Mucosa of descending colon (tissue), 3 donors: ENCODE data around the gene TTC29. TPM values are rescaled to one million over a fixed set of nuclear protein-coding genes. Genes with fewer than 3 reads are reported as not detected.
"Not testable (repeated sequence)": the region's sequence is repeated elsewhere in the genome, so short reads cannot be mapped to it uniquely, and the experiment has no call there.

Source experiments
- ATAC-seq: fragments of 200-7000 bp; cut with Tn5 transposase; one replicate; pipeline ENCODE4 v1.9.1; 2020; ENCODE audit warnings: mild to moderate bottlenecking, moderate library complexity
- DNase-seq, 3 donors: peaks; one replicate each; pipeline ENCODE4 v3.0.0-alpha.2; 2020
- H3K36me3 ChIP-seq: fragments of 200-600 bp; one replicate; pipeline ENCODE4 v1.8.0; 2021; ENCODE audit warnings: low read depth, mild to moderate bottlenecking
- H3K4me1 ChIP-seq: fragments of 200-600 bp; one replicate; pipeline ENCODE4 v1.8.0; 2021; ENCODE audit warnings: low read depth, mild to moderate bottlenecking
- H3K4me3 ChIP-seq: fragments of 200-600 bp; one replicate; pipeline ENCODE4 v1.8.0; 2021; ENCODE audit warnings: mild to moderate bottlenecking
- H3K9me3 ChIP-seq: fragments of 200-600 bp; one replicate; pipeline ENCODE4 v1.8.0; 2021; ENCODE audit warnings: mild to moderate bottlenecking
- intact Hi-C, 2 donors: fragments of 100-400 bp; cut with DNase I in 1 of 2; cut with micrococcal nuclease in 1 of 2; formaldehyde crosslinking; loops; one replicate each; pipeline versions ENCODE4 v1.11.0 to v1.11.1; 2022; cut with DNase I, micrococcal nuclease
- total RNA-seq, 3 donors: library from RNA; stranded (reverse); fragmentation: NEBNext Ultra II Directional in 2 of 3; extraction: Animal tissue kit (Norgen Biotek cat#: 25700) in 2 of 3; gene quantifications; one replicate each; pipeline versions ENCODE4 v1.2.1 to v1.2.4, GENCODE V29; 2021 to 2023
- TF ChIP-seq, protein P1 (sequence below): fragments of 200-600 bp; IDR thresholded peaks from one replicate; pipeline ENCODE4 v1.8.0; 2022; ENCODE audit warnings: antibody characterized with exemption, mild to moderate bottlenecking
- donor health status: DM: no; HTN: no; CAD: no; lungs with moderate emphysema.
- donor health status: DM: no; HTN: no; CAD: no.
- donor health status: DM: no; HTN: yes; CAD: no.

Gene TTC29
- total RNA-seq, 3 donors from 2014 or later: not detected

DNA sequence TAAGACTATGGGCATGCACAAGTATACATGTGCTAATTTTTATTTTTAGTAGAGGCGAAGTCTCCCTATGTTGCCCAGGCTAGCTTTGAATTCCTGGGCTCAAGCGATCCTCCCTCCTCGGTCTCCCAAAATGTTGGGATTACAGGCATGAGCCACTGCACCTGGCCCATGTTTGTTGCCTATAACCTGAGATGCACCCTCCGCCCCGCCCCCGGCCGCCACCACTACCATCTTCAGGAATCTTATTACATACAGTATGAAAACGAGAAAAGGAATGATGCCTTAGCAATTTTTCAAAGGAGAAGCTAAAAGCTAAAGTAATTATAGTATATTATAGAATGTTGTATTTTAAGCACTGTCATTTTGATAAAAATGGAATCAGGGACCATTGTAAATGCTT lies 245.8 kb downstream of the TTC29 start:
- TF ChIP-seq, protein P1, sequence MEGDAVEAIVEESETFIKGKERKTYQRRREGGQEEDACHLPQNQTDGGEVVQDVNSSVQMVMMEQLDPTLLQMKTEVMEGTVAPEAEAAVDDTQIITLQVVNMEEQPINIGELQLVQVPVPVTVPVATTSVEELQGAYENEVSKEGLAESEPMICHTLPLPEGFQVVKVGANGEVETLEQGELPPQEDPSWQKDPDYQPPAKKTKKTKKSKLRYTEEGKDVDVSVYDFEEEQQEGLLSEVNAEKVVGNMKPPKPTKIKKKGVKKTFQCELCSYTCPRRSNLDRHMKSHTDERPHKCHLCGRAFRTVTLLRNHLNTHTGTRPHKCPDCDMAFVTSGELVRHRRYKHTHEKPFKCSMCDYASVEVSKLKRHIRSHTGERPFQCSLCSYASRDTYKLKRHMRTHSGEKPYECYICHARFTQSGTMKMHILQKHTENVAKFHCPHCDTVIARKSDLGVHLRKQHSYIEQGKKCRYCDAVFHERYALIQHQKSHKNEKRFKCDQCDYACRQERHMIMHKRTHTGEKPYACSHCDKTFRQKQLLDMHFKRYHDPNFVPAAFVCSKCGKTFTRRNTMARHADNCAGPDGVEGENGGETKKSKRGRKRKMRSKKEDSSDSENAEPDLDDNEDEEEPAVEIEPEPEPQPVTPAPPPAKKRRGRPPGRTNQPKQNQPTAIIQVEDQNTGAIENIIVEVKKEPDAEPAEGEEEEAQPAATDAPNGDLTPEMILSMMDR: no peak
- ATAC-seq (no peak), DNase-seq (no peak)
- no peaks in the 10 kb centered on the region for H3K9me3 ChIP-seq
- no peak overlapping the region for H3K4me3 ChIP-seq
- no peaks in the 10 kb centered on the region for H3K36me3 ChIP-seq
- intact Hi-C loops: no loop called here
- no peaks in the 10 kb centered on the region for H3K4me1 ChIP-seq

DNA sequence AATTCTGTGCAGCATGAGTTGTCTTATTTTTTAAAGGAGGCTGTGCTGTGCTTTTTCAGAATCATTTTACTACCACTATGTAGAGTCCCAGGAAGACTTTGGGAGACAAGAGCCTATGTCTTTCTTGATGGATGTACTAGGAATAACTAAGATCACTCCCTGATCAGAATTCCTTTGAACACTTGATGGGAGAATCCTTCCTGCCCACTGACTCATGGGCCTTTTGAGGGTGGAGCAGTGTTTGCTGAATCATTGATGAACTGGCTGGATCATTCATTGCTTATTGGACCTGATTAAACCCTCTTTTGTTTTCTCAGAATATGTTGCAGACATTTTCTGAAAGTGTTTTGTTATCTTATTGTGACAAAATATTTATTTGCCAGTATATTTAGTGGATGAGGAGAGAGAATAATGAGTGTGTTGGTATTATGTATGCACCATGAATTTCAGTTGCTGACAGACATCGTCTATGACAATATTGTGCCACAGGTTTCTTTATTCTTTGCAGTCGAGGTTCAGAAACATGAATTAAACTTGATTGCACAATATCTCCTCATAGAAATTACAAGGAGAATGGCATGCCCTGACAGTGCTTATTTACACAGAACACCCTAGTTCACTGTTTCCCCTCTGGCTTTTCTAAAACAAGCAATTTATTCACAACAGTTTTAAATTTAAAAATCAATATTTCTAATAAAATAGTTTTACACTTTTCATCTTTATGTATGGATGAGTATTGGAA lies 270.7 kb downstream of the TTC29 start:
- no peak for ATAC-seq
- Histone ChIP-seq H3K9me3 (no peaks in the 10 kb centered on the region), H3K4me3 (no peak overlapping the region), H3K4me1 (no peaks in the 10 kb centered on the region), H3K36me3 (no peaks in the 10 kb centered on the region)
- TF ChIP-seq, protein P1: no peak
- DNase-seq: no peak
- intact Hi-C loops: no loop called here

DNA sequence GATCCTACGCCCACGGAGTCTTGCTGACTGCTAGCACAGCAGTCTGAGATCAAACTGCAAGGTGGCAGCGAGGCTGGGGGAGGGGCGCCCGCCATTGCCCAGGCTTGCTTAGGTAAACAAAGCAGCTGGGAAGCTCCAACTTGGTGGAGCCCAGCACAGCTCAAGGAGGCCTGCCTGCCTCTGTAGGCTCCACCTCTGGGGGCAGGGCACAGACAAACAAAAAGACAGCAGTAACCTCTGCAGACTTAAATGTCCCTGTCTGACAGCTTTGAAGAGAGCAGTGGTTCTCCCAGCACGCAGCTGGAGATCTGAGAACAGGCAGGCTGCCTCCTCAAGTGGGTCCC lies 281.7 kb downstream of the TTC29 start:
- DNase-seq, H3K4me3 ChIP-seq, H3K36me3 ChIP-seq, H3K4me1 ChIP-seq, H3K9me3 ChIP-seq, intact Hi-C loops, ATAC-seq: not testable (repeated sequence)

DNA sequence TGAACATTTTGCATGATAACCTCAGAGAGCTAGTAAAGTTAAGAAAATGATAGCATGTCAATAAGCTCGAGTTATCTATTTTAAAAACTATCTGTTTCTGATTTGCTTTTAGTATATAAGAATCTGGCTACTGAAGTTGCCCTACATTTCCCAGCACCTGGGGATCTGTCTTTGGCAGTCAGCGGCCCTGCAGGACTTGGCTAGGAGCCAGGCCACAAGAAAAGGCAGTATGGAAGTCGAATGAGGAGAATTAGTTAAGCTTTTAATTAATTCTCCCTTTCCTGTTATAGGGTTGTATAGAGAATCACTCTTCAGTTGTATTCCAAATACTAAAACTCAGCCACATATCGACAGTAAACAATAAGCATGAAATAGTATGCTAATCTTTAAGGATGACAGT lies 284.3 kb downstream of the TTC29 start:
- no peak for ATAC-seq

More for the DNA sequence above, 284.3 kb downstream of the TTC29 start:
- Histone ChIP-seq H3K36me3 (no peaks in the 10 kb centered on the region), H3K4me1 (no peaks in the 10 kb centered on the region), H3K9me3 (no peaks in the 10 kb centered on the region), H3K4me3 (no peak overlapping the region)
- TF ChIP-seq, protein P1: no peak
- intact Hi-C loops: no loop called here
- no peak for DNase-seq
